D341Med (cell line): ENCODE data around the gene RAPGEF2.
A peak's percentile ranks its signal among the peaks of the same experiment; 100 is the strongest.
"Not testable (repeated sequence)": the region's sequence is repeated elsewhere in the genome, so short reads cannot be mapped to it uniquely, and the experiment has no call there.

Source experiments
- DNase-seq: peaks from one replicate; pipeline ENCODE4 v3.0.0; 2012; ENCODE audit warnings: low spot score

RAPGEF2 gene

GRCh38 chr4:159162576-159162975 is 59.7 kb downstream of the RAPGEF2 start:
- no peak for DNase-seq

- no peak for DNase-seq
Measured at GRCh38 chr4:159163521-159163920, 60.6 kb downstream of the RAPGEF2 start.

- DNase-seq: no peak
Measured at GRCh38 chr4:159169404-159170302, 66.8 kb downstream of the RAPGEF2 start.

- DNase-seq: no peak
Measured at GRCh38 chr4:159171287-159171686, 68.4 kb downstream of the RAPGEF2 start.

- no peak for DNase-seq
Measured at GRCh38 chr4:159173886-159174285, 71.0 kb downstream of the RAPGEF2 start.

- DNase-seq: no peak
Measured at GRCh38 chr4:159174645-159175084, 71.8 kb downstream of the RAPGEF2 start.

GRCh38 chr4:159175085-159175988 is 72.5 kb downstream of the RAPGEF2 start:
- DNase-seq: peak; percentile 71

- no peak for DNase-seq
Measured at GRCh38 chr4:159175989-159176375, 73.1 kb downstream of the RAPGEF2 start.

- no peak for DNase-seq
Measured at GRCh38 chr4:159177265-159178150, 74.6 kb downstream of the RAPGEF2 start.

- no peak for DNase-seq
Measured at GRCh38 chr4:159178151-159178546, 75.3 kb downstream of the RAPGEF2 start.

GRCh38 chr4:159178979-159179969 is 76.4 kb downstream of the RAPGEF2 start:
- DNase-seq: no peak

GRCh38 chr4:159183885-159184605 is 81.2 kb downstream of the RAPGEF2 start:
- DNase-seq: not testable (repeated sequence)

- DNase-seq: no peak
Measured at GRCh38 chr4:159185591-159186023, 82.7 kb downstream of the RAPGEF2 start.

GRCh38 chr4:159188646-159189045 is 85.8 kb downstream of the RAPGEF2 start:
- DNase-seq: no peak

GRCh38 chr4:159190651-159191050 is 87.8 kb downstream of the RAPGEF2 start:
- no peak for DNase-seq

- no peak for DNase-seq
Measured at GRCh38 chr4:159191989-159192388, 89.1 kb downstream of the RAPGEF2 start.

- DNase-seq: no peak
Measured at GRCh38 chr4:159193046-159193620, 90.3 kb downstream of the RAPGEF2 start.

- DNase-seq: no peak
Measured at GRCh38 chr4:159195361-159195769, 92.5 kb downstream of the RAPGEF2 start.

GRCh38 chr4:159197260-159197884 is 94.5 kb downstream of the RAPGEF2 start:
- no peak for DNase-seq
